ENCODE results near the gene SCD5.

The SCD5 gene

GRCh38 chr4:82638479-82638878 is 160.1 kb downstream of the SCD5 start:
- Histone ChIP-seq H3K4me1 (ENCODE audit: control insufficient read depth in 1 of 2, insufficient read depth in 1 of 2, low read depth in 1 of 2, low read length in 1 of 2) (no peaks in the 10 kb centered on the region), H3K27ac (no peak overlapping the region), H3K4me3 (ENCODE audit: low read depth in 1 of 2, low read length in 1 of 2) (no peak overlapping the region), H3K36me3 (no peaks in the 10 kb centered on the region), H3K27me3 (no peaks in the 10 kb centered on the region), H3K9me3 (no peaks in the 10 kb centered on the region)
- TF ChIP-seq CTCF (IDR thresholded peaks at IDR 0.05): no peak

- H3K27me3 ChIP-seq: no peaks in the 10 kb centered on the region
- H3K27ac ChIP-seq: no peak overlapping the region
- TF ChIP-seq CTCF (IDR thresholded peaks at IDR 0.05): no peak
- no peaks in the 10 kb centered on the region for H3K36me3 ChIP-seq
- H3K9me3 ChIP-seq: no peaks in the 10 kb centered on the region
- no peaks in the 10 kb centered on the region for H3K4me1 ChIP-seq (ENCODE audit: control insufficient read depth in 1 of 2, insufficient read depth in 1 of 2, low read depth in 1 of 2, low read length in 1 of 2)
- no peak overlapping the region for H3K4me3 ChIP-seq (ENCODE audit: low read depth in 1 of 2, low read length in 1 of 2)
Measured at GRCh38 chr4:82630079-82630478, 168.5 kb downstream of the SCD5 start.

GRCh38 chr4:82629238-82630000 is 169.2 kb downstream of the SCD5 start:
- Histone ChIP-seq H3K27me3 (no peaks in the 10 kb centered on the region), H3K36me3 (no peaks in the 10 kb centered on the region), H3K4me1 (ENCODE audit: control insufficient read depth in 1 of 2, insufficient read depth in 1 of 2, low read depth in 1 of 2, low read length in 1 of 2) (no peaks in the 10 kb centered on the region), H3K4me3 (ENCODE audit: low read depth in 1 of 2, low read length in 1 of 2) (no peak overlapping the region), H3K27ac (no peak overlapping the region), H3K9me3 (no peaks in the 10 kb centered on the region)
- no peak for TF ChIP-seq CTCF (IDR thresholded peaks at IDR 0.05)

DNA sequence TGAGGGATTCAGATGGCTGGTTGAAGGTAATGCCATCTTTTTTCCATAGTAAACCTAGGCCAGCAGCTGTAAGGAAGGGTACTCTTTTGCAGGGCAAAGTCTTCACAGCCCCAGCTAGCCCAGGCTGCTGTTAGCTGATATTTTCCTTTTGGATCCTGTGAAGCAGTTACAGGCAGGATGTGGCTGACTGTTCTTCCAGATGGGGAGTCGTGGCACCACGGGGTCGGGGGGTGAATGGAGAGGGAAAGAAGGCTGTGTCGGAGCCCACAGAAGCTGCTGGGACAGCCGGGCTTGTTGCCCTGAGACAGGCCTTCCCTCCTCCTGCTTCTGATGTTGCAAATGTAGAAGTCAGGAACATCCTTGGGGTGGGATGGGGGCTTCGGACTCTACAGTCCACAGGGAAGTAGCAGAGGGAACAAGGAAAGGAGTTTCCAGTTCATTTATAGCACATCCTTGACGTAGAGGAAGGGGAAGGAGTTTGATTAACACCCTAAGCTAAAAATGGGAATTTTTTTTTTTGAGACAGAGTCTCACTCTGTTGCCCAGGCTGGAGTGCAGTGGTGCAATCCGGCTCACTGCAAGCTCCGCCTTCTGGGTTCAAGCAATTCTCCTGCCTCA is 172.2 kb downstream of the SCD5 start:
- Histone ChIP-seq H3K4me3 (ENCODE audit: low read depth in 1 of 2, low read length in 1 of 2) (no peak overlapping the region), H3K36me3 (no peaks in the 10 kb centered on the region), H3K4me1 (ENCODE audit: control insufficient read depth in 1 of 2, insufficient read depth in 1 of 2, low read depth in 1 of 2, low read length in 1 of 2) (no peaks in the 10 kb centered on the region), H3K27me3 (no peaks in the 10 kb centered on the region), H3K9me3 (no peaks in the 10 kb centered on the region), H3K27ac (no peak overlapping the region)
- TF ChIP-seq CTCF (IDR thresholded peaks at IDR 0.05): no peak

GRCh38 chr4:82624819-82625218 is 173.8 kb downstream of the SCD5 start:
- TF ChIP-seq CTCF (IDR thresholded peaks at IDR 0.05): no peak
- H3K36me3 ChIP-seq: no peaks in the 10 kb centered on the region
- H3K4me3 ChIP-seq (ENCODE audit: low read depth in 1 of 2, low read length in 1 of 2): no peak overlapping the region
- no peaks in the 10 kb centered on the region for H3K9me3 ChIP-seq
- H3K27me3 ChIP-seq: no peaks in the 10 kb centered on the region
- no peak overlapping the region for H3K27ac ChIP-seq
- no peaks in the 10 kb centered on the region for H3K4me1 ChIP-seq (ENCODE audit: control insufficient read depth in 1 of 2, insufficient read depth in 1 of 2, low read depth in 1 of 2, low read length in 1 of 2)
